ENCODE measurements around the gene PDLIM1. TPM values are rescaled to one million over a fixed set of nuclear protein-coding genes. Genes with fewer than 3 reads are reported as not detected.

Gene PDLIM1
- total and polyA plus RNA-seq, 2 of the 13 experiments (the other 11 are each of a cell fraction or from before 2014, with no cell fraction given), result 119 to 123 TPM

DNA sequence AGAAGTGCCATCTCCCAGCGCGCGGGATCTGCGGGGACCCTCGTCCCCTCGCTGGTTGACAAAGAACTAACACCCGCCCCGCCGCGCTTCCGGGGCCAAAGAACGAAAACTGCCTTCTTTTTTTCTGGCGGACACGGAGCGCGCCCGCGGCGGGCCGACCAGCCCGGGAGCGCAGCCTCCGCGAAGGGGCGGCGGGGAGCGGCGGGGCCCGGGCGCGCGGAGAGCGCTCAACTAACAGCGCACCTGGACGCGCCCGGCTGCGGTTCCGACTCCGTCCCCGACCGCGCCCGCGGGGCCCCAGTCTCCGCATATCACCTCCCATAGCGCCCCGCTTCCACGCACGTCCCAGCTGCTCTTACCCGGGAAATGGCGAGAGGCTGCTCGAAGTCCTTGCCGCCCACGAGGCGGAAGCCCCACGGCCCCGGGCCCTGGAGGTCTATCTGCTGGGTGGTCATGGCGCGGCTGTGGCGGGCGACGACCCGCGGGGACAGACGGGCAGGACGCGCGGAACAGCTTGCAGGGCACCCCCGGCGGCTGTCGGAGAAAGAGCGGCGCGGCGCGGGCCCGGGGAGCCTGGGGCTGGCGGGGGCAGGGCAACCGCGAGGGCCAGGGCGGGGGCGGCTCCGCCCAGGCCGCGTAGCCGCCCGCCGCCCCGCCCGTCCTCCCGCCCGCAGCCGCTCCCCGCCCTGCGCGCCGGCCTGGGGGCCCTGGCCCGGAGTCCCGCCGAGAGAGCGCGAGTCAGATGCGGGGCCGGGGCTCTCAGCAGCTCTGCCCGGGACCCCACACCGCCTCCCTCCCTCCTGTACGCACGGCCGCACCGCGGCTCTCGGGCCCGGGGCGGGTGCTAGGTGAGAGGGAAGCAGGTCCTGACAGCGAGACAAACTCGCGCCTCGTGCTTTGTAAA lies at the start of gene PDLIM1 (continued):
- TF ChIP-seq, protein P1, sequence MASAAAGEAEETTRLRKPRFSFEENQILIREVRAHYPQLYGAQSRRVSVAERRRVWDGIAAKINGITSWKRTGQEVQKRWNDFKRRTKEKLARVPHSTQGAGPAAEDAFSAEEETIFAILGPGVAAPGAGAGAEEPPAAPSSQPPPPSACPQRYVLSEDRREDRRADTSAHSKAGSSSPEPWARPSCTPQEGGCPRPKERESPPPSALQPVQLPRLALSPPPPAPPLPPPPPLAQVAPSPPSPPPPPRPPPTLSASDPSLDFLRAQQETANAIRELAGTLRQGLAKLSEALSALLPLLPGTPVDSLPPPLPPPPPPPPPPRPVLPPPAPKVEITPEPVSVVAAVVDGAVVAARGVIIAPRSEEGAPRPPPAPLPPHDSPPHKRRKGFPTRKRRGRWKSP (CRISPR knock-in tag; IDR thresholded peaks at IDR 0.05), result peak; percentile 85; the same call in 1 of the 2 replicates
- TF ChIP-seq EHMT2 (IDR thresholded peaks at IDR 0.05; ENCODE audit: borderline replicate concordance, low read depth, low read length) (no peak), ZNF546 (CRISPR knock-in tag; conservative IDR thresholded peaks at IDR 0.05) (no peak), CREB1 (IDR thresholded peaks at IDR 0.05) (no peak), CREB1 (CRISPR knock-in tag; IDR thresholded peaks at IDR 0.05) (no peak), ZMYM2 (CRISPR knock-in tag; IDR thresholded peaks at IDR 0.05) (no peak), MIER3 (CRISPR knock-in tag; IDR thresholded peaks at IDR 0.05; ENCODE audit: borderline replicate concordance) (no peak), JDP2 (CRISPR knock-in tag; IDR thresholded peaks at IDR 0.05; ENCODE audit: borderline replicate concordance) (no peak; the same call in 1 of the 2 replicates), SRF (IDR thresholded peaks at IDR 0.05; ENCODE audit: low read depth, low read length) (no peak), TEAD2 (CRISPR knock-in tag; IDR thresholded peaks at IDR 0.05) (no peak), SMC3 (IDR thresholded peaks at IDR 0.05; ENCODE audit: low read length) (no peak), FOXP1 (IDR thresholded peaks at IDR 0.05) (no peak), FOXP1 (CRISPR knock-in tag; IDR thresholded peaks at IDR 0.05) (no peak), CAMTA2 (CRISPR knock-in tag; IDR thresholded peaks at IDR 0.05; ENCODE audit: borderline replicate concordance) (no peak), ZC3H13 (CRISPR knock-in tag; IDR thresholded peaks at IDR 0.05) (peak; percentile 24; the same call in 1 of the 2 replicates), ELF1 (CRISPR knock-in tag; IDR thresholded peaks at IDR 0.05) (no peak), ZBTB7A (CRISPR knock-in tag; IDR thresholded peaks at IDR 0.05) (no peak), NCOA2 (CRISPR knock-in tag; IDR thresholded peaks at IDR 0.05) (no peak), NFKBIZ (CRISPR knock-in tag; IDR thresholded peaks at IDR 0.05) (no peak)
- TF ChIP-seq, protein P2, sequence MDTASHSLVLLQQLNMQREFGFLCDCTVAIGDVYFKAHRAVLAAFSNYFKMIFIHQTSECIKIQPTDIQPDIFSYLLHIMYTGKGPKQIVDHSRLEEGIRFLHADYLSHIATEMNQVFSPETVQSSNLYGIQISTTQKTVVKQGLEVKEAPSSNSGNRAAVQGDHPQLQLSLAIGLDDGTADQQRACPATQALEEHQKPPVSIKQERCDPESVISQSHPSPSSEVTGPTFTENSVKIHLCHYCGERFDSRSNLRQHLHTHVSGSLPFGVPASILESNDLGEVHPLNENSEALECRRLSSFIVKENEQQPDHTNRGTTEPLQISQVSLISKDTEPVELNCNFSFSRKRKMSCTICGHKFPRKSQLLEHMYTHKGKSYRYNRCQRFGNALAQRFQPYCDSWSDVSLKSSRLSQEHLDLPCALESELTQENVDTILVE (CRISPR knock-in tag; IDR thresholded peaks at IDR 0.05), result no peak
- TF ChIP-seq, protein P3, sequence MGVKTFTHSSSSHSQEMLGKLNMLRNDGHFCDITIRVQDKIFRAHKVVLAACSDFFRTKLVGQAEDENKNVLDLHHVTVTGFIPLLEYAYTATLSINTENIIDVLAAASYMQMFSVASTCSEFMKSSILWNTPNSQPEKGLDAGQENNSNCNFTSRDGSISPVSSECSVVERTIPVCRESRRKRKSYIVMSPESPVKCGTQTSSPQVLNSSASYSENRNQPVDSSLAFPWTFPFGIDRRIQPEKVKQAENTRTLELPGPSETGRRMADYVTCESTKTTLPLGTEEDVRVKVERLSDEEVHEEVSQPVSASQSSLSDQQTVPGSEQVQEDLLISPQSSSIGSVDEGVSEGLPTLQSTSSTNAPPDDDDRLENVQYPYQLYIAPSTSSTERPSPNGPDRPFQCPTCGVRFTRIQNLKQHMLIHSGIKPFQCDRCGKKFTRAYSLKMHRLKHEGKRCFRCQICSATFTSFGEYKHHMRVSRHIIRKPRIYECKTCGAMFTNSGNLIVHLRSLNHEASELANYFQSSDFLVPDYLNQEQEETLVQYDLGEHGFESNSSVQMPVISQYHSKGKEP (CRISPR knock-in tag; IDR thresholded peaks at IDR 0.05), result no peak
- TF ChIP-seq, protein P4, sequence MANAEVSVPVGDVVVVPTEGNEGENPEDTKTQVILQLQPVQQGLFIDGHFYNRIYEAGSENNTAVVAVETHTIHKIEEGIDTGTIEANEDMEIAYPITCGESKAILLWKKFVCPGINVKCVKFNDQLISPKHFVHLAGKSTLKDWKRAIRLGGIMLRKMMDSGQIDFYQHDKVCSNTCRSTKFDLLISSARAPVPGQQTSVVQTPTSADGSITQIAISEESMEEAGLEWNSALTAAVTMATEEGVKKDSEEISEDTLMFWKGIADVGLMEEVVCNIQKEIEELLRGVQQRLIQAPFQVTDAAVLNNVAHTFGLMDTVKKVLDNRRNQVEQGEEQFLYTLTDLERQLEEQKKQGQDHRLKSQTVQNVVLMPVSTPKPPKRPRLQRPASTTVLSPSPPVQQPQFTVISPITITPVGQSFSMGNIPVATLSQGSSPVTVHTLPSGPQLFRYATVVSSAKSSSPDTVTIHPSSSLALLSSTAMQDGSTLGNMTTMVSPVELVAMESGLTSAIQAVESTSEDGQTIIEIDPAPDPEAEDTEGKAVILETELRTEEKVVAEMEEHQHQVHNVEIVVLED (CRISPR knock-in tag; IDR thresholded peaks at IDR 0.05; ENCODE audit: borderline replicate concordance), result peak; percentile 26; the same call in 1 of the 2 replicates
